SJCRH30 (cell line): ENCODE results near the gene P2RY8. TPM values are rescaled to one million over a fixed set of nuclear protein-coding genes. Genes with fewer than 3 reads are reported as not detected.
"Not testable (repeated sequence)": the region's sequence is repeated elsewhere in the genome, so short reads cannot be mapped to it uniquely, and the experiment has no call there.

ENCODE experiments used
- DNase-seq, 2 experiments: peaks; one replicate each; pipeline ENCODE4 v3.0.0-alpha.2; 2015 to 2020
- H3K27ac ChIP-seq: fragments of 250-450 bp; sonication (Bioruptor Pico); 2 replicates; pipeline ENCODE4 v1.5.1; 2020; ENCODE audit warnings: mild to moderate bottlenecking, moderate library complexity
- H3K27me3 ChIP-seq: fragments of 250-450 bp; sonication (Bioruptor Pico); 2 replicates; pipeline ENCODE4 v1.5.1; 2020; ENCODE audit warnings: mild to moderate bottlenecking, moderate library complexity
- H3K36me3 ChIP-seq: fragments of 250-450 bp; sonication (Bioruptor Pico); 2 replicates; pipeline ENCODE4 v1.5.1; 2020; ENCODE audit warnings: mild to moderate bottlenecking, moderate library complexity
- H3K4me1 ChIP-seq: fragments of 250-450 bp; sonication (Bioruptor Pico); 2 replicates; pipeline ENCODE4 v1.5.1; 2020; ENCODE audit warnings: mild to moderate bottlenecking, moderate library complexity
- H3K4me3 ChIP-seq: fragments of 250-450 bp; sonication (Bioruptor Pico); 2 replicates; pipeline ENCODE4 v1.5.1; 2020; ENCODE audit warnings: mild to moderate bottlenecking, moderate library complexity
- H3K9me3 ChIP-seq: fragments of 250-450 bp; sonication (Bioruptor Pico); replicated peaks from 2 replicates; pipeline ENCODE4 v1.5.1; 2020; ENCODE audit warnings: mild to moderate bottlenecking, moderate library complexity
- total RNA-seq: library from RNA; depleted of rRNA; stranded (reverse); fragments of >200 nt; shearing (Covaris generic); gene quantifications from 2 replicates; pipeline ENCODE4 v1.2.3, GENCODE V29; 2014; rRNA removed

P2RY8 gene
- total RNA-seq: 0.05 and 0.08 TPM in 2 replicates

GRCh38 chrX:1537031-1537715, at the start of gene P2RY8:
Gene P2RY8, minus strand, starts transcription at chrX:1537185. Its CDS starts 70,627 bp downstream, at chrX:1466558.
- no peak within 1 kb of the TSS for H3K4me3 ChIP-seq
- H3K4me1 ChIP-seq: no peaks in the 10 kb centered on the region
- H3K36me3 ChIP-seq: no peaks in the 10 kb centered on the region
- H3K27me3 ChIP-seq: no peaks in the 10 kb centered on the region
- no peaks in the 10 kb centered on the region for H3K9me3 ChIP-seq
- no peak within 1 kb of the TSS for H3K27ac ChIP-seq
- peak; percentile 23 to 48 for DNase-seq

- Histone ChIP-seq H3K4me3 (no peak overlapping the region), H3K9me3 (no peaks in the 10 kb centered on the region), H3K36me3 (no peaks in the 10 kb centered on the region), H3K27ac (no peak overlapping the region), H3K27me3 (no peaks in the 10 kb centered on the region), H3K4me1 (no peaks in the 10 kb centered on the region)
- DNase-seq: no peak
Observed at GRCh38 chrX:1584237-1585011, 47.4 kb upstream of the P2RY8 start.

DNA sequence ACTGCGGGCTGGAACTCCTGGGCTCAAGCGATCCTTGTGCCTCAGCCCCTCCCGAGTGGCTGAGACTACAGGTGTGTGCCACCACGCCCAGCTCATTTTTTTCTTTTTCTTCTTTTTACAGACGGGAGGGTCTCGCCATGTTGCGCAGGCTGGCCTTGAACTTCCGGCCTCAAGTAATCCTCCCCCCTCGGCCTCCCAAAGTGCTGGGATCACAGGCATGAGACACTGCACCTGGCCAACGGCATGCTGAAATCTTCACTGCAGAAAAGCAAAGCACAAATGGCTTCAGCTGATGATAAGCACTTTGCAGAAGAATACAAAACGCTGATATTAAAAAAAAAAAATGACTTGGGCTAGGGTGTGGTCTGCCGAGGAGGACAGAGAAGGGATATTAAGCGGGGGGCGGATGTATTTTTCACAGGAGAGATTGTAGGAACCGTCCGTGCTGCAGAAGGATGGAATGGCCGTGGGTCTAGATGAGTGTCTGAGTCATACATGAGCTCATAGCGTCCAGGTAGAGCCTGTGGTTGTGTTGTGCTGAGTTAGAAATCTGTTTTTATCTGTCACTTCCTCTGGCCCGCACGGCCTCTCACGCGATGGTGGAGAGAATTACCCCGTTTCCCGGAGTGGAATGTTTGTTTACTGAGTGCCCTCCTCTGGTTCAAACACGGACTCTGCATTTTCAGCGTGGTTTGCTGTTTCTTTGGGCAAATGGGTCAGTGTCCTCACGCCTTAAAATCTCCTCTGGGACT, 45.9 kb upstream of the P2RY8 start:
- Histone ChIP-seq H3K9me3 (no peaks in the 10 kb centered on the region), H3K27me3 (no peaks in the 10 kb centered on the region), H3K27ac (no peak overlapping the region), H3K4me1 (no peaks in the 10 kb centered on the region), H3K36me3 (no peaks in the 10 kb centered on the region), H3K4me3 (no peak overlapping the region)
- DNase-seq: peak in 1 of 2 experiments; percentile 14

DNA sequence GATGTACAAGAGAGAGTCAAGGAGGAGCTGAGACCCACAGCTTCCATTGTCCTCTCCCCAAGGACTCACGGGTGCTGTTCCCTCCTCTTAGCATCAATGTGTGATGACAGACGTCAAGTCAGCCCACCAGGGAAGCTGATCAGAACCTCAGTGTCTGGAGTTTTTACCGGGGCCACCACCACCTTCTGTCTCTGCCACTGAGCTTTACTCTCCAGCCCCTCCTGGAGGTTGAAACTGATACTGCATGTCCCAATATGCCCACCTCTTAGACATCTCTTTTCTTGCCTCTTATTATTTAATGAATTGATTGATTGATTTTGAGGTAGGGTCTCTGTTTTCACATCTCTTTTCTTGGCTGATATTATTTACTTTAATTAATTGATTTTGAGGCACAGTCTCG, 44.1 kb upstream of the P2RY8 start:
- Histone ChIP-seq H3K36me3 (no peaks in the 10 kb centered on the region), H3K27ac (no peak overlapping the region), H3K27me3 (no peaks in the 10 kb centered on the region), H3K4me3 (no peak overlapping the region), H3K9me3 (no peaks in the 10 kb centered on the region), H3K4me1 (no peaks in the 10 kb centered on the region)
- peak; percentile 74 to 87 for DNase-seq

DNA sequence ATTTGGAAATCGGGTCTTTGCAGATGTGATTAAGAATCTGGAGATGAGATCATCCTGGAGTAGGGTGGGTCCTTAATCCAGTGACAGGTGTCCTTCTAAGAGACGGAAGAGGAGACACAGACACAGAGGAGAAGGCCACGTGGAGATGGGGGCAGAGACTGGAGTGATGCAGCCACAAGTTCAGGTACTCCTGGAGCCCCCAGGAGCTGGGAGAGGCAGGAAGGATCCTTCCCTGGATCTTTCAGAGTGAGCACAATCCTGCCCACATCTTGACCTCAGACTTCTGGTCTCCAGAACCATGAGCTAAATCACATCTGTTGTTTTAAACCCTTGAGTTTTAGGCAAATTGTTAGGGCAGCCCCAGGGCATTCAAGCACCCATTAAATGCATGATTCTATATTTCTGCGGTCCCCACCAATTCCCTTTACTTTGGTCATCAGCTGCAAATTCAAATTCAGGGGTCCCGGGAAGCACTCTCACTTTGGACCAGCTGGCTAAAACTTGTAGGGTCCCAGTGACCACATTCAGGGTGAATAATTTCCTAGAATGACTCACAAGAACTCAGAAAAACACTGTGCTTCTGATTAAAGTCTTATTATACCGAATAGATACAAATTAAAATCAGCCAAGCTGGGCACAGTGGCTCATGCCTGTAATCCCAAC, 41.7 kb upstream of the P2RY8 start:
- H3K27ac ChIP-seq: no peak overlapping the region
- DNase-seq: no peak
- H3K4me1 ChIP-seq: no peaks in the 10 kb centered on the region
- no peaks in the 10 kb centered on the region for H3K27me3 ChIP-seq
- H3K4me3 ChIP-seq: no peak overlapping the region
- no peaks in the 10 kb centered on the region for H3K9me3 ChIP-seq
- no peaks in the 10 kb centered on the region for H3K36me3 ChIP-seq

DNA sequence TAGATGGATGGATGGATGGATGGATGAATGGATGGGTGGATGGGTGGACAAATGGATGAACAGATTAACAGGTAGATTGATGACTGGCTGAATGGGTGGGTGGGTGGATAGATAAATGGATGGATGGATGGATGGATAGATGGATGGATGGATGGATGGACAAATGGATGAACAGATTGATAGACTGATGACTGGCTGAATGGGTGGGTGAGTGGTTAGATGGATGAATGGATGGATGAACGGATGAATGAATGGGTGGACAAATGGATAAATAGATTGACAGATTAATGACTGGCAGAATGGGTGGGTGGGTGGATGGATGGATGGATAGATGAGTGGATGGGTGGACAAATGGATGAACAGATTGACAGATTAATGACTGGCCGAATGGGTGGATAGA, 40.9 kb upstream of the P2RY8 start:
- H3K4me1 ChIP-seq: no peaks in the 10 kb centered on the region
- H3K4me3 ChIP-seq: no peak overlapping the region
- no peaks in the 10 kb centered on the region for H3K36me3 ChIP-seq
- no peaks in the 10 kb centered on the region for H3K9me3 ChIP-seq
- no peak for DNase-seq
- H3K27ac ChIP-seq: no peak overlapping the region
- no peaks in the 10 kb centered on the region for H3K27me3 ChIP-seq

DNA sequence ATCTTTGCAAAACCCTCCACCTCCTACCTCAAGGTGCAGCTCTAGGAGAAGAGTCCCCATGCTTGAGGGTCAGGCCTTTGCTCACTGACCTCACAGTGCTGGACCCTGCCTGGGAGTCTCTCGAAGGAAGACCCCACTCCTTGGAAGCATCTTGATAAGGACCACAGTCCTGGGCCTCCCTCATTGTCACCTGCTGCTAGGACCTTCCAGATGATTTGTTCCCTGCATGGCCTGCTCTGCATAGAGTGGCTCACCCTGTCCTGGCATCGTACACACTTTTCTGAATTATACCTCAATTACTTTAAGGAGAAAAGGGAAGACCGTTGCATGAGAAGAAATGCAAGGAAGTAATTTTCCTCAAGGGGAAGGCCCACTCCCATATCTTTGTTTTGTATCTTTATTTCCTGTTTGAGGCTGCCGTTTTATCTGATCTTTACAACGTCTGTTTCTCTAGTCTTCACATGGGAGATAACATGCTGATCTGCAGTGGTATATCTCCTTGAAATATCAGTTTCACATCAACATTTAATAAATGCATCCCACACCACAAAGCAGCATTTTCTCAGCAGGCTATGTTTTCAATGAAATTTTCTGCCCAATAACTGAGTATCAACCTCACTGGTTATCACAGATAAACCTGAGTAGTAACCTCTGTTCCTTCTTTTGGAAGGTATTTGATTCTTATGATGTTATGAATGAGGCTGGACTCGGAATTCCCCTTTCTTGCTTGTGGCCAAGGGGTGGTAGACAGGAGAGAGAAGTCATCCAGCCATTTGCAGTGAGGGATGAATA, 39.4 kb upstream of the P2RY8 start:
- DNase-seq: no peak
- no peak overlapping the region for H3K27ac ChIP-seq
- H3K4me3 ChIP-seq: no peak overlapping the region

DNA sequence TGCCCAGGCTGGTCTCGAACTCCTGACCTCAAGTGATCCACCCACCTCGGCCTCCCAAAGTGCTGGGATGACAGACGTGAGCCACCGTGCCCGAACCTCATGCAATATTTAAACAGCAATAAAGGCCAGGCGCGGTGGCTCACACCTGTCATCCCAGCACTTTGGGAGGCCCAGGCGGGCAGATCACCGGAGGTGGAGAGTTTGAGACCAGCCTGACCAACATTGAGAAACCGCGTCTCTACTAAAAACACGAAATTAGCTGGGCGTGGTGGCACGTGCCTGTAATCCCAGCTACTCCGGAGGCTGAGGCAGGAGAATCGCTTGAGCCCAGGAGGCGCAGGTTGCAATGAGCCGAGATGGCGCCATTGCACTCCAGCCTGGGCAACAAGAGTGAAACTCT, 37.2 kb upstream of the P2RY8 start:
- H3K27me3 ChIP-seq, DNase-seq, H3K4me3 ChIP-seq, H3K4me1 ChIP-seq, H3K36me3 ChIP-seq, H3K9me3 ChIP-seq, H3K27ac ChIP-seq: not testable (repeated sequence)

More for the DNA sequence above, 39.4 kb upstream of the P2RY8 start:
- Histone ChIP-seq H3K27me3 (no peaks in the 10 kb centered on the region), H3K4me1 (no peaks in the 10 kb centered on the region), H3K36me3 (no peaks in the 10 kb centered on the region), H3K9me3 (no peaks in the 10 kb centered on the region)

DNA sequence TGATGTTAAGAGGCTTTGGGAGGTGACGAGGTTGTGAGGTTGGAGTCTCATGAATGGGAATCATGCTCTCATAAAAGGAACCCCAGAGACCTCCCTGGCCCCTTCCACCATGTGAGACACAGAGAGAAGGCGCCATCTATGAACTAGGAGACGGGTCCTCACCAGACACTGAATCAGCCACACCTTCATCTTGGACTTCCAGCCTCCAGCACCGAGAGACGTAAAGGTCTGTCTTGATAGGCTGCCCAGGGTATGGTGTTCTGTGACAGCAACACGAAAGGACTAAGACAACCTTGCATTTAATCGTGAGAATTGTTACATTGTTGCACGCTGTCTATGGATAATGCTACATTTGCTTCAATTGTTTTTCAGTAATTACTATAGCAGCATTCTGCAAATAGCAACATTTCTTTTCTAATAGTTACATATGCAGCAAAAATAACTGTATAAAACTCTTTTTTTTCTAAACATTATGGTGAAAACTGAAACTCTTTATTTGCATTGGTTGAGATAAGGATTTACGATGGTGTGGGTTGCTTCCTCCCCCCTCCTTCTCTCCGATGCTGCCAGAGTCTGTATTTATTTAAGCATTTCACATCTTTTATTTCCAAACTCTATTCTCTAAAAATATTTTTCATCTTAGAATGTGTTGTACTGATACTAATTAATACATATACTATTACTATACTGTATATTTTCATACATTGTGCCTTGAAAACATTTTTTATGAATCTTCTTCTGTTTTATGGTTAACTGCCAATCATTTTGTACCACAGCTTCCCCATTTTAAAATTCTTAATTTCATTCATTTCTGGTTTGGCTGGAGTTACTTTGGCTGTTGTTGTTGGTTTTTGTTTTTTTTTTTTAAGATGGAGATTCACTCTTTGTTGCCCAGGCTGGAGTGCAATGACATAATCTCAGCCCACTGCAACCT, 28.0 kb upstream of the P2RY8 start:
- Histone ChIP-seq H3K9me3 (no peaks in the 10 kb centered on the region), H3K4me1 (no peaks in the 10 kb centered on the region), H3K27ac (no peak overlapping the region), H3K27me3 (no peaks in the 10 kb centered on the region), H3K36me3 (no peaks in the 10 kb centered on the region), H3K4me3 (no peak overlapping the region)
- DNase-seq: no peak

GRCh38 chrX:1564077-1564476, 27.1 kb upstream of the P2RY8 start:
- DNase-seq: not testable (repeated sequence)

GRCh38 chrX:1561164-1561563, 24.2 kb upstream of the P2RY8 start:
- Histone ChIP-seq H3K9me3 (no peaks in the 10 kb centered on the region), H3K27me3 (no peaks in the 10 kb centered on the region), H3K27ac (no peak overlapping the region), H3K36me3 (no peaks in the 10 kb centered on the region), H3K4me3 (no peak overlapping the region), H3K4me1 (no peaks in the 10 kb centered on the region)
- no peak for DNase-seq

More at GRCh38 chrX:1564077-1564476, 27.1 kb upstream of the P2RY8 start:
- not testable (repeated sequence) for H3K9me3 ChIP-seq, H3K27ac ChIP-seq, H3K4me3 ChIP-seq, H3K4me1 ChIP-seq, H3K27me3 ChIP-seq, H3K36me3 ChIP-seq

- H3K4me1 ChIP-seq: no peaks in the 10 kb centered on the region
- no peak overlapping the region for H3K4me3 ChIP-seq
- H3K27ac ChIP-seq: no peak overlapping the region
- H3K36me3 ChIP-seq: no peaks in the 10 kb centered on the region
- no peaks in the 10 kb centered on the region; the same call in 1 of the 2 replicates for H3K9me3 ChIP-seq
- H3K27me3 ChIP-seq: no peaks in the 10 kb centered on the region
- DNase-seq: no peak
Observed at GRCh38 chrX:1558761-1559468, 21.9 kb upstream of the P2RY8 start.

DNA sequence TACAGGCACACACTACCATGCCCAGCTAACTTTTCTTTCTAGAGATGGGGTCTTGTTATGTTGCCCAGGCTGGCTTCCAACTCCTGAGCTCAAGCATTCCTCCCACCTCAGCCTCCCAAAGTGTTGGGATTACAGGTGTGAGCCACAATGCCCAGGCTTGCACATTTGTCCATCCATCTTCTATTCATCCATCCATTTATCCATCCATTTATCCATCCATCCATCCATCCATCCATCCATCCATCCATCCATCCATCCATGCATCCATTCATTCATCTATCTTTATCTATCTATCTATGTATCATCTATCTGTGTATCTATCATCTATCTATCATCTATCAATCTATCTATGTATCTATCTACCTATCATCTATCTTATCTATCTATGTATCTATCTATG, 20.5 kb upstream of the P2RY8 start:
- not testable (repeated sequence) for H3K9me3 ChIP-seq, H3K36me3 ChIP-seq, H3K27ac ChIP-seq, H3K4me1 ChIP-seq, H3K4me3 ChIP-seq, DNase-seq, H3K27me3 ChIP-seq
